GM19240 (cell line): ENCODE data around the gene NDUFS6.
"Not testable (repeated sequence)": the region's sequence is repeated elsewhere in the genome, so short reads cannot be mapped to it uniquely, and the experiment has no call there.

ENCODE experiments used
- DNase-seq: peaks from one replicate; pipeline ENCODE4 v3.0.0; 2011; ENCODE audit warnings: low spot score; ENCODE audit not compliant: insufficient read length

NDUFS6 gene

DNA sequence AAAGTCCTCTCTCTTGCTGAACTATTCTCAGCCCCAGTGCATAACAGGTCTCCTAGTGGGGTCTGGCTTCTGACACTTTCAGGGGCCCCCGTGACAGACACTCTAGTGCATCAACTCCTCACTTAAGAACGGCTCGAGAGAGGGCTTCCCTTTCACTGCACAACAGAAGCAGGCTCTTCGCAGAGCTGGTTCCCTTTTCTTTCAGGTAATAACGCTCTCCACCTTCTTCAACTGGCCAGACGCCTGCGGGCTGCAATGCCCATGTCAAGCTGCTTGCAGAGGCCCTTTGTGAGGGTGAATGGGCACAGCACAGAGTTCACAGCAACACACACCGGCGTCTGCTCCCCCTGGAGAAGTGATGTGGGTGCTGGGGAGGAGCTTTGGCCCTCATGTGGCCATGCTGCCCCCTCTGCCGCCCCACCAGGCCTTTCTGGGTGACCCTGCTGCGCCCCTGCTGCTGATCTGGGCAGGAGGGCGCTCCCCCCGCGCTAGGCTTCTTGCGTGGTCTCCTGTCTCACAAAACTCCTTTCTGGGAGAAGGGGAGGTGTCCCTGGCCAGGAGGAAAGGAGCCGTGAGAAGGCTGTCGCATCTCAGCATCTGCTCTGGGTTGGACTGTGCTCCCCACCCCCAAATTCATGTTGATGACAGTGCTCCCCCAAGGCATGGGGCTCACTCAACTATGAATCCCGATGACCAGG is 4.0 kb upstream of the NDUFS6 start:
- no peak for DNase-seq

DNA sequence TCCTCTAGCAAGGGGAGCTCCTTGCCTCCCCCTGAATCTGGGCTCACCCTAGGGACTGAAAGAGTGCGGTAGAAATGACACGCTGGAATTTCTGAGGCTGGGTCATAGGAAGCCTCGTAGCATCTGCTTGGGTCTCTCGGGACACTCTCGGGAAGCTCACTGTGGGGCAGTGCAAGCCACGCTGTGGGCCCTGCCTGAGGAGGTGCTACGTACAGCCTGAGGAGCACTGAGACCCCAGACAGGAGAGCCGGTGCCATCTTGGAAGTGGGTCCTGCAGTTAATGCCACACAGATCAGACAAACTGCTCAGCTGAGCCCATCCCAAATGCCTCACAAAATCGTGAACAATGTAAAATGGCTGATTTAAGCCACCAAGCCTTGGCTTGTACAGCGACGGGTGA is 3.4 kb upstream of the NDUFS6 start:
- DNase-seq, result no peak

DNA sequence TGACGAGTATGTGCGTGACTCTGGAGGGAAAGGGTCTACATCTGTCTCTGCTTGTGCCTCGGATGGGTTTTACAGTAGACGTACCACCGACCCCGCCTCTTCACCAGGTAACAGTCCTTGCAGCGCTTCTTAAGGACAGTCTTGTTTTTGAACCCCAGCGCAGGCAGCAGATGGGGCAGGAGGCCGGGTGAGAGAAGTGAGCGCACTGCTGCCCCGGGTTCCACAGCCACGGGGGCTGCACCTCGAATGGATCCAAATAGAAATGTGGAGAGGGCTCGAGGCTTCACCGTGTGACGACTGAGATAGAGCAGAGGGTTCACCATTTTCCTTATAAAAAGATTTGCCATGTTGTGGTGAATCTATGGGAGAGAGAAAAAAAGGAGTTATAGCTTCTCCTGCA is 2.6 kb upstream of the NDUFS6 start:
- DNase-seq, result not testable (repeated sequence)

DNA sequence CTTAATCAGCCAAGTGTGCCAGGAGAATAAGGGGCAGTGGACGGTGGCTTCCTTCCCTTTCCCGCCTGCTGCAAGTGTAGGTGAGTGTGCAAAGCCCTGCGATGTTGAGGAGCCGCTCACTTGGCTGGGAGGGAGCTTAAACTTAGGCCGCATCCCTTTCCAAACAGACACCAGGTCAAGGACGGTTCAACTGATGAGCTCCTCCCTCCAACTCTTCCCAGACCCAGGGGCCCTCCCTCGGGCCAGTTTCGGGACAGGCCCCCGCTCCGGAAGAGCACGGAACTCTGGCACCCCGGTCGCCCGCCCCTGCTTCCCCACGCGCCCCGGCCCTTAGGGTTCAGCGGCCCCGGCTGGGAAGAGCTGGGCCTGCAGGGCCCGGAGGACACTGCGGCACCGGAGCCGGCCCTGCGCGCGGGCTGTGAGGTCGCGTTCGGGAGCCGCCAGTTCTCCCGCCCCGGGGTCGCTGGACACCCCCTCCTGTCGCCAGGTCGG is 2.1 kb upstream of the NDUFS6 start:
- no peak for DNase-seq

DNA sequence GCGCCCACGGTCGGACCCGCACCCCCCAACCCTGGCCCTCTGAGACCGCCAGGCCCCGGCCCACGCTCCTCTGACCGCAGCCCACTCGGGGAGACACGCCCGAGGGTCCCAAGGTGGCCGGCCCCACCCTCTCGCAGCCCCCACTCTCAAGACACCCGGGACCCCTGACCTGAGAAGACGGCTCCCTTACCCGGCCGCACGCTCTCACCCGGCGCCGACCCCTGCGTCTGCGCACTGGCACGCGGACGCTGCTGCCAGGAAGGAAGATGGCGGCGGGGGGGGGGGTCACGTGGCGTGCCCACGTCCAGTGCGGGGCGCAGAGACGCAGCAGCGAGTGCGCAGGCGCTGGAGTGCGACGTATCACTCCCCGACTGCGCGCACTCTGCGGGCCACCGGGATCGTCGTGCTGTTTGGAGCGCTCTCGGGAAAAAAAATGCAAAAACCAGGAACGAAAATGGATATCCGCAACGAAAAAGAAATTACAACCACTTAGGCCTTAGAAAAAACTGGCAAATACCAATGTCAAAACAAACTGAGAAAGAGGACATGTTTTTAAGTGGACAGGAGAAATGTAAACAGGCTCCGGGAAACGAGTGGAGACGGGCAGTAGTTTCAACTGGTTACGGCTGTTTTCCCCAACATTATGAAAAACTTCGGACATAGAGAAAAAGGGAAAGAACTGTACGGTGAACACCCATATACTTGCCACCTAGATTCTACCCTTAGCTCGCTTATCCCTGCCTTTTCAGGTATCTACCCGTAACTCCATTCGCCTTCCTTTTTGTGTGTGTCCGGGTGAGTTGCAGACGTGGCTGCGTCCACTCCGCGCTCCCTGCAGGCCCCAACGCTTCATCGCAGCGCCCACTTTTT is 1.4 kb upstream of the NDUFS6 start, which contains the start of gene MRPL36:
MRPL36 (minus strand) TSS at position 236 of the 870 bp plus-strand sequence. CDS start 902 bp downstream, outside the sequence.
- DNase-seq, result peak; percentile 73

DNA sequence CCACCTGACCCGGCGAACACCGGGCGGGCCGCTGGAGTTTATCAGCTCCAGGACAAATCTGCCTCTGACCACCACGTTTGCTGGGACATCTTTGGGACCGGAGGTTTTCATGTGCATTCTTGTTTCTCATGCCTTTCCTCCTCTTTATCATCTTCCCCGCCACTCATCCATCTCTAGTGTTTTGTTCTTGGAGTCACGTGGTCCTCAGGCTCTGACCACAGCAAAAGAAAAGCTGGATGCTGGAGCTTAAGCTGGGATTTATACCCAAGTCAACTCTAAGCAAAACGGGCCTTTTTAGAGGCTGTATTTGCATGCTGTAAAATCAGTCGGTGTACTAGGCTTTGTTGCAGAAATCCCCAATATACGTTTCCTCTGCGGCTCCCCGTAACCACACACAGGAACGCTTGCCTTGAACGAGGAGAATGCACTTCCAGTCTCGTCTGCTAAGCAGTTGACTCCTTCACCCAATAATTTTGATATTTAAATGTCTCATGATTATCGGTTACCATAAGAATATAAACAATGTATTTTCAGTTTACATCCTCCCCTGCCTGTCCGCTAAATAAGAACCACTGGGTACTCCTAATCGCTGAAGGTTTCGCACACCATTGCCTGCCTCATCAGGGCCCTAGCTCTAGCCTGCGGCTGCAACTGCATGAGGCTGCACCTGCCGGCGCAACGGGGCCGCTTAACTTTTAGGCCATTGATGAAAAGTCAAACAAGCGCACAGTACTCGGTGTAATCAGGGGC is 560 bp upstream of the NDUFS6 start:
- DNase-seq, result no peak

DNA sequence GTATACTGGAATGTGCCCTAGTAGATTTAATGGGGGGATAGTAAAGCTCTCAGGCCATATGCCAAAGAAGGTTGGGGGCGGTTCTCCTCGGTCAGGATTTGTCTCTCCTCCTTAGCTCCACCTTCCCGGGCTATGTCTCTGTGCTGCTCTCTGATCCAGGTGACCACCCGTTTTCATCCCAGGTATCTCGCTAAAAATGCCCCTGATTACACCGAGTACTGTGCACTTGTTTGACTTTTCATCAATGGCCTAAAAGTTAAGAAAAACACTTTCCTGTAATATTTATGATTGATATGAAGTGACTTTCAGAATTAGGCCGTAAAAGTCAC is 724 bp downstream of the NDUFS6 start:
- no peak for DNase-seq

- no peak for DNase-seq
These were observed 2.0 kb downstream of the NDUFS6 start for GRCh38 chr5:1803192-1803591.

- DNase-seq, result no peak
These were observed 2.9 kb downstream of the NDUFS6 start for GRCh38 chr5:1804001-1804690.

DNA sequence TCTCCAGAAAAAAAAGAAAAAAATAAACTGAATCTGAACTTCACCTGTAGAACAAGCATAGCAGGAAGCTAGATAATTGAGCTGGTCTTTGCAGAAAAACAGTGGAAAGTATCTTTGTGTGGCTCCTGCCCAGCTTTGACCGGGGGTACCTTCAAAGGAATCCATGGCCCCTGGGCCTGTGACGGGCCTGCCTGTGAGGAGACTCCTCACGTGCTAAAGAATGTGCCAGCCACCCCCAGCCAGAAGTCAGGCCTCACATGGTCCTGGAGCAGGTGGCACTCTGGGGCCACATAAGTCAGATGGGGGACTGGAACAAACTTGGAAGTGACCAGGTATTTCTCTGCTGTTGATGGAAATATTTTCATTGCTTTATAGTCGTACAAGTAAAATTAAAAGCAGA is 4.1 kb downstream of the NDUFS6 start:
- DNase-seq, result no peak

- DNase-seq, result no peak
These were observed 4.5 kb downstream of the NDUFS6 start for GRCh38 chr5:1805736-1806135.

DNA sequence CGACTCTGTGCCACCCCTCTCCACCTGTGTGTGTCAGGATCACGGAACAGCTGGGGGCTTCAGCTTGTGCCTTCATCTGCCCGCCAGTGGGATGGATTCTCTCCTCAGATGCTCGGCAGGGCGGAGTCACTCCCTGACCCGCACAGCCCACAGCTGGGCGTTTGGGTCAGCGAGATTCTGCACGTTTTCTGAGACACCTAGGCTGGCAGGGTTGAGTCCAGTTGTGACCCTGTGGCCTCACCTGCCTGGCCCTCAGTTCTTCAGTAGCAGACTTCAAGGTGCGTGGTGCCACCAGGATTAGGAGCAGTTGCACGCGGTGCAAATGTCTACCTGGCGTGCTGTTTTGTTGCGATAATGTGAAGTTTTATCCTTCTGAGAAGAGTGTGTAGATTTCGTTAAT is 5.0 kb downstream of the NDUFS6 start:
- no peak for DNase-seq

- DNase-seq, result no peak
These were observed 5.8 kb downstream of the NDUFS6 start for GRCh38 chr5:1806974-1807373.

- no peak for DNase-seq
These were observed 6.4 kb downstream of the NDUFS6 start for GRCh38 chr5:1807451-1808185.

DNA sequence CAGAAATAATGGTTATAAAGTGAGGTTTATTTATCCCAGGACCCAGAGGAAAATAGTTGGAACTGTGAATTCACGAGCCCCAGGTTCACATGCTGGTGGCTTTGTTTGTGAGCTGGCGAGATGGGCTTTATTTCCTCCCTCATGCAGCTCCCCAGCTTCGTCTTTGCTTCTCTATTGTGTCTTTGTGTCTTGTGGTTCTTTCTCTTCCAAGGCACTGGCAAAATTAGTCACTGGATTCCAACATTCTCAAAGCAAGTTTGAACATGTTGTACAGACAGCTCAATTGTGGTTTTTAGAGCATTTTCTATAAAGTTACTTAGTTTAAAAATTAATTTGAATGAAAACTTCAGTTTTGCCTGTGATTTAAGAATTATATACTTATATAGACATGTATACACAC is 7.2 kb downstream of the NDUFS6 start:
- DNase-seq, result no peak

- DNase-seq, result no peak
These were observed 8.3 kb downstream of the NDUFS6 start for GRCh38 chr5:1809416-1810035.

- DNase-seq, result no peak
These were observed 9.4 kb downstream of the NDUFS6 start for GRCh38 chr5:1810581-1811101.

GRCh38 chr5:1814183-1815020 is 13.2 kb downstream of the NDUFS6 start:
- no peak for DNase-seq
